GM12872 (cell line): ENCODE measurements around the gene AGTRAP.

Source experiments
- CTCF ChIP-seq: IDR thresholded peaks from 3 replicates; pipeline ENCODE4 v1.5.1; 2011; ENCODE audit warnings: low read depth, mild to moderate bottlenecking, low read length, moderate library complexity; ENCODE audit not compliant: insufficient read depth

AGTRAP gene

DNA sequence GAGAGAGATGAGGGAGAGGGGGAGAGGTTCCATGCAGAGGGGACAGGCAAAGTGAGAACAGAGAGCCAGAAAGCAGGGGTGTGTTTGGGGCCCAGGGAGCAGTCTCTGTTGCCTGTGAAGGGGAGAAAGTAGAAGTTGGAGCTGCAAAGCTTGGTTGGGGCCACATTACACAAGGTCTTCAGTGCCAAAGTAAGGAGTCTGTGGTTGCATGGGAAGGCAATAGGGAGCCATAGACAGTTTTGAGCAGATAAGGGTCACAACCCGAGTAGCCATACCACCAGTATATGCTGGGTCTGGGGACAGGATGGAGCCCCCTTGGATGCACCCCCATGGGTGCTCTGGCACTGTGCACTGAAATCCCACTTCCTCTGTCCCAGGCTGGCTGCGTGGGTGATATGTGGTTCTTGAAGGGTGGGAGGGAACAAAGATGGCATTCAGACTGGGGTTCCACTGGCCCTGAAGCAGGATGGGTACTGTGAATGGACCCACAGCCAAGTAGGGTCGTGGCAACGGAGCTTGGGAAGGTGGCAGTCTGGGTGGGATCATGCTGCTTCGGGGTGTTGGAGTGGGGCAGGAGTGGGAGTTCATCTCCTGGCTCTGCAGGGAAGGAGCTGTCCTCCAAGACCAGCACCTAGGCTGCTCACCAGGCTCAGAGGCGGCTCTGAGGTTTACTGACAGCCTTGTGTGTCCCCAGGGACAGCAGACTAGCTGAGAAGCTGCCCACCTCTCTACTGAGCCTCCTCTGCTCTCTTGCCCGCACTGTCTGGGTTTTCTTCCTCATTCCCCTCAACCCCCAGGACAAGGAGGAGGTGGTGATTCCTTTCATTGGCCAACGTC is 32.4 kb upstream of the AGTRAP start:
- no peak for TF ChIP-seq CTCF

GRCh38 chr1:11704194-11704529 is 31.8 kb upstream of the AGTRAP start:
- TF ChIP-seq CTCF, result no peak

- no peak for TF ChIP-seq CTCF
Measured at GRCh38 chr1:11704691-11705475, 31.1 kb upstream of the AGTRAP start.

DNA sequence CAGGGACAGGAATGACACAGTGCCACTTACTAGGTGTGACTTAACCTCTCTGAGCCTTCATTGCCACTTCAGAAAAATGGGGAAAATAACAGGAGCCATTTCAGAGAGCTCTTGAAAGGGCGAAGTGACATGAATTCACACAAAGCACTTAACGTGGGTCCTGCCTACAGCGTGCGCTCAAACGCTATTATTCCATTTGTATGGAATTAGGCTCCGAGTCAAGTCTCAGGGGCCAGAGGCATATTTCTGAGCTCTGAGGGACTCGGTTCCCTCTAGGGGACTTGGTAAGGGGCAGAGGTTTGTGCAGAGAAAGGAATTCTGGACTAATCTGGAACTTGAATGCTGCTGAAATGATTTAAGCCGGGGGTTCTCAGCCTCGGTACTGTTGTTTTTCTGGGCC is 30.3 kb upstream of the AGTRAP start:
- TF ChIP-seq CTCF, result no peak

DNA sequence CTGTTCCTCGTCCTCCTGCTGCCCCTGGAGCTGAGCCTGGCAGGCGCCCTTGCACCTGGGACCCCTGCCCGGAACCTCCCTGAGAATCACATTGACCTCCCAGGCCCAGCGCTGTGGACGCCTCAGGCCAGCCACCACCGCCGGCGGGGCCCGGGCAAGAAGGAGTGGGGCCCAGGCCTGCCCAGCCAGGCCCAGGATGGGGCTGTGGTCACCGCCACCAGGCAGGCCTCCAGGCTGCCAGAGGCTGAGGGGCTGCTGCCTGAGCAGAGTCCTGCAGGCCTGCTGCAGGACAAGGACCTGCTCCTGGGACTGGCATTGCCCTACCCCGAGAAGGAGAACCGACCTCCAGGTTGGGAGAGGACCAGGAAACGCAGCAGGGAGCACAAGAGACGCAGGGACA is 29.6 kb upstream of the AGTRAP start:
- TF ChIP-seq CTCF, result no peak

- TF ChIP-seq CTCF, result no peak
Measured at GRCh38 chr1:11707621-11708276, 28.2 kb upstream of the AGTRAP start.
